Lung microvascular endothelial cell (primary cell): Measurements from ENCODE around the gene TANC1. TPM values are rescaled to one million over a fixed set of nuclear protein-coding genes. Genes with fewer than 3 reads are reported as not detected.

Experiments used
- DNase-seq, 2 donors: peaks; one replicate each; pipeline versions ENCODE4 v3.0.0 to v3.0.0-alpha.2; 2010; ENCODE audit warnings: low read depth in 2 of 2
- total RNA-seq: library from RNA; depleted of rRNA; stranded (reverse); fragments of >200 nt; gene quantifications from 2 replicates; pipeline ENCODE4 v1.2.1, GENCODE V29; 2014

TANC1 gene
- 46.6 and 64.7 TPM in 2 replicates for total RNA-seq

- DNase-seq, result peak; percentile 93
Observed at GRCh38 chr2:158968396-158969161, at the start of gene TANC1. TSS of gene TANC1 (plus strand) at chr2:158968640. CDS start at chr2:159065911, 97,271 bp downstream.

- DNase-seq, result no peak
Observed at GRCh38 chr2:158921599-158922408, 46.6 kb upstream of the TANC1 start.

- no peak for DNase-seq
Observed at GRCh38 chr2:158922601-158923000, 45.8 kb upstream of the TANC1 start.

GRCh38 chr2:158923180-158923594, 45.3 kb upstream of the TANC1 start:
- no peak for DNase-seq

- no peak for DNase-seq
Observed at GRCh38 chr2:158923641-158924040, 44.8 kb upstream of the TANC1 start.

- peak; percentile 46 to 79 for DNase-seq
Observed at GRCh38 chr2:158926478-158926948, 41.9 kb upstream of the TANC1 start.

- DNase-seq, result no peak
Observed at GRCh38 chr2:158928515-158928914, 39.9 kb upstream of the TANC1 start.

- no peak for DNase-seq
Observed at GRCh38 chr2:158928965-158929364, 39.5 kb upstream of the TANC1 start.

GRCh38 chr2:158931572-158931971, 36.9 kb upstream of the TANC1 start:
- peak; percentile 47 to 75 for DNase-seq

- DNase-seq, result no peak
Observed at GRCh38 chr2:158932131-158932645, 36.3 kb upstream of the TANC1 start.

- peak in 1 of 2 donors; percentile 16 for DNase-seq
Observed at GRCh38 chr2:158934170-158934569, 34.3 kb upstream of the TANC1 start.

- no peak for DNase-seq
Observed at GRCh38 chr2:158935617-158936016, 32.8 kb upstream of the TANC1 start.

- DNase-seq, result peak; percentile 98 to 99
Observed at GRCh38 chr2:158936978-158937377, 31.5 kb upstream of the TANC1 start.

- no peak for DNase-seq
Observed at GRCh38 chr2:158940356-158940755, 28.1 kb upstream of the TANC1 start.

GRCh38 chr2:158943973-158944372, 24.5 kb upstream of the TANC1 start:
- no peak for DNase-seq

GRCh38 chr2:158948964-158949699, 19.3 kb upstream of the TANC1 start:
- no peak for DNase-seq

- DNase-seq, result peak; percentile 28 to 58
Observed at GRCh38 chr2:158953454-158953853, 15.0 kb upstream of the TANC1 start.

- peak; percentile 50 to 91 for DNase-seq
Observed at GRCh38 chr2:158953926-158954763, 14.3 kb upstream of the TANC1 start.

- DNase-seq, result no peak
Observed at GRCh38 chr2:158955842-158956365, 12.5 kb upstream of the TANC1 start.

GRCh38 chr2:158958365-158958764, 10.1 kb upstream of the TANC1 start:
- DNase-seq, result no peak
